ENCODE data around the gene HES7.
"Not testable (repeated sequence)": the region's sequence is repeated elsewhere in the genome, so short reads cannot be mapped to it uniquely, and the experiment has no call there.

HES7 gene

DNA sequence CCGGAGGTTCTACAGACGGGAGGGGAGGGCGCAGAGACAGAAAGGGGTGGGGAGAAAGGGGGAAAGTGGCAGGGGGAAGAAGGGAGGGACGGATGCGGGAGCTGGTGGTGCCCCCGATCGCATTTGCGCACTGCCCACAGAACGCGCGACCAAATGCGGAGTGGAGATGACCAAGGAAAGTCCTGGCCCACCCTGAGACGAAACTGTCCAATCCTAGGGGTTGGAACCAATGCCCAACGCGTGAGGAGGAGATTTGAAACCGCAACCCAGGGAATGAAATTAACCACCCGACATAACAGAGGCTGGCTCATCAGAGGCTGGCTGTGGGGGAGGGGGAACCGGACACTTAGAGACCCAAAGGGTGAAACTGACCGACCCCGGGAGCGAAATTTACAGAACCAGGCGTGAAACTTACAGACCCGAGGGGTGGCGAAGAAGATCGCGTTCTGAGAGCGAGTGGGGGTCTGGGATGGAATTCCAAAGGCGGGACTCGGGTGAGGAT, 1.4 kb downstream of the HES7 start:
- DNase-seq (ENCODE audit: low spot score), result no peak

- no peak for DNase-seq (ENCODE audit: low spot score)
Observed at GRCh38 chr17:8121681-8122421, 2.1 kb downstream of the HES7 start.

DNA sequence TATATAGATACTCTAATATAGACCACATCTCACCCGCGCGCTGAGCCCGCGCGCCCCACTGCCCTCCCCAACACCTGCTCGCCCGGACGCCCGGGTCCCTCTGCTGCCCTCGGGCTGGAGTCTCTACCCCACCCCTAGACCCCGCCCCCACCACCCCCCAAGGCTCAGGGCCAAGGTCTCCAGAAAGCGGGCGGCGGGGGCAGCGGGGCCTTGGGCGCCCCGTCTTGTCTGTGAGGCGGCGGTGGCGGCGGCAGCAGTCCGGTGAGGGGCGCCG, 2.6 kb downstream of the HES7 start:
- no peak for DNase-seq (ENCODE audit: low spot score)

GRCh38 chr17:8120520-8121406, 3.1 kb downstream of the HES7 start:
- DNase-seq (ENCODE audit: low spot score), result peak; percentile 51

DNA sequence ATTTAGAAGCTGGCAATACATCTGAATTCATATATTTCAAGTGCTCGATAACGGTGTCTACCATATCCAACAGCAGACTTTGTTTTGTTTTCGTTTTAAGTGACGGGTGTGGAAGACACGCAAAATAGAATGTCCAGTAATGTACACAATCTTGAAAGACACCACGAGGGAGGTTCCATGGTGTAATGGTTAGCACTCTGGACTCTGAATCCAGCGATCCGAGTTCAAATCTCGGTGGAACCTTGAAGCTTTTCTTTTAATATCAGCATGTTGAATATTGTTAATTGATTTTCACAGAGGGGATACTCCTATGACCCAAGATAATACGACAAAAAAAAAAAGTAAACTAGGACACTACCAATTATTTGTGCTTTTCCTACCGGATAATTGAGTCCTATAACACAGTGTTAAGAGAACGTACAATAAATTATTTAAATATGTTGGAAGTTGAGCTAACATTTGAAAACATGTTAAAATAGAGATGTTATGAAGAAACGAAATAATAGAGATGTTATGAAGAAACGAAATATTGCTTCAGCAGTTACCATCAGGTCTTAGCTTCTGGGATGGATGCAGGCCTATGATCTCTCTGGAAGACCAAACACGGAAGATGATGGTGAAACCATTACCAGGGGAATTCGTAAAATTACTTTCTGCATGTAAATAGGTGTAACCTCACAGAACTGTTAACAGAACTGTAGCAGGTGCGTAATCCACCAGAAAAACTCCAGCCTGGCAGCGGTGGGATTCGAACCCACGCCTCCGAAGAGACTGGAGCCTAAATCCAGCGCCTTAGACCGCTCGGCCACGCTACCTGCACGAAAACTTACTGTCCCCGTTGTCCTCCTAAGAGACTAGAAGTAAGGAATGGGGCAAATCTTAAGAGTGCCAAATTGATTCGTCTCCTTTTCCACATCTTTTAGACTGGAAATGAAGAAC, 4.1 kb downstream of the HES7 start:
- peak; percentile 92 for DNase-seq (ENCODE audit: low spot score)

GRCh38 chr17:8118769-8119580, 4.9 kb downstream of the HES7 start:
- DNase-seq (ENCODE audit: low spot score), result peak; percentile 91

GRCh38 chr17:8117980-8118768, 5.7 kb downstream of the HES7 start, which contains the start of gene ALOXE3:
Gene ALOXE3 (minus strand): TSS chr17:8118514. CDS start chr17:8117990, 524 bp downstream.
- peak; percentile 52 for DNase-seq (ENCODE audit: low spot score)

DNA sequence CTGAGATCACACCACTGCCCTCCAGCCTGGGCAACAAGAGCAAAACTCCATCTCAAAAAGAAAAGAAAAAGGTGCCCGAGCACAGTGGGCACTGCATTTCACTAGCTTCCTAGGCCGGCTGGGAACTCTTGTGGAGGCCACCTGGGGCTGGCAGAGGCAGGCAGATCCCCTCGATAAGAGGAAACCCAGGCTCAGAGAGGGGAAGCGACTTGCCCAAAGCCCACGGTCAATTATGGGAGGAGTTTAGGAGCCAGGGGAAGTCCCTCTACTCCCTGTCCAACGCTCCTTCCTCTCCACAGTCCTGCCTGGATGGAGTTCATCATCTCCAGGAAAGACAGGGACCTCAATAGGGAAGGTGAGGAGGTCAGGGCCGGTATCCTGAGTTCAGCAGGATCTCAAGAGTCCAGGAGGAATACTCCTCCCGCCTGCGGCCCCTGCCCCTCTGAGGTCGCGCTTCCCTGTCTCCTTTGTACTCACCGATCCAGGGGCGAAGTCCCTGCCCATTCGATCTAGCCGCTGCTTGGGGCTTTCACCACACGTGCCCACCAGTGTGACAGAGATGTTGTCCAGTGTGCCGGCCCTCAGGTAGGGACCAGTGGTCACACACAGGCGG, 6.4 kb downstream of the HES7 start:
- no peak for DNase-seq (ENCODE audit: low spot score)

GRCh38 chr17:8116776-8117175, 7.1 kb downstream of the HES7 start:
- DNase-seq (ENCODE audit: low spot score), result no peak

DNA sequence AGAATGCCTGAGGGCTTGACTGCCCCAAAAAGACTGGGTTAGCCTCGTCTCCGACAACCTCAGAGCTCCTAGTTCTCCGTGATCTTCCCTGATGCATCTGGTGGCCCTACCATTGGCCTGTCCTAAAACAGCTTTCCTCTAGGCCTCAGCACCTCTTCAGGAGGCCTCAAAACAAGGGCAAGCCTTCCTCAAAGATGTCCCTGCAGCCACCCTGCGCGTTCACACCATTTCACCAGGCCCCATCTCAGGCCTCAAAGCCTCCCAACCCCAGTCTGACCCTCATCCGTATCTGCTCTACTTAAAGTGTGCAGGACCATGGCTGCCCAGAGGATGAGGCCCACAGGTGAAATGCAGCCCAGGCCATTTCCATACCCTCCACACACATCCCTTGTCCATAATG, 13.0 kb downstream of the HES7 start:
- DNase-seq (ENCODE audit: low spot score), result no peak

- no peak for DNase-seq (ENCODE audit: low spot score)
Observed at GRCh38 chr17:8110456-8110804, 13.5 kb downstream of the HES7 start.

DNA sequence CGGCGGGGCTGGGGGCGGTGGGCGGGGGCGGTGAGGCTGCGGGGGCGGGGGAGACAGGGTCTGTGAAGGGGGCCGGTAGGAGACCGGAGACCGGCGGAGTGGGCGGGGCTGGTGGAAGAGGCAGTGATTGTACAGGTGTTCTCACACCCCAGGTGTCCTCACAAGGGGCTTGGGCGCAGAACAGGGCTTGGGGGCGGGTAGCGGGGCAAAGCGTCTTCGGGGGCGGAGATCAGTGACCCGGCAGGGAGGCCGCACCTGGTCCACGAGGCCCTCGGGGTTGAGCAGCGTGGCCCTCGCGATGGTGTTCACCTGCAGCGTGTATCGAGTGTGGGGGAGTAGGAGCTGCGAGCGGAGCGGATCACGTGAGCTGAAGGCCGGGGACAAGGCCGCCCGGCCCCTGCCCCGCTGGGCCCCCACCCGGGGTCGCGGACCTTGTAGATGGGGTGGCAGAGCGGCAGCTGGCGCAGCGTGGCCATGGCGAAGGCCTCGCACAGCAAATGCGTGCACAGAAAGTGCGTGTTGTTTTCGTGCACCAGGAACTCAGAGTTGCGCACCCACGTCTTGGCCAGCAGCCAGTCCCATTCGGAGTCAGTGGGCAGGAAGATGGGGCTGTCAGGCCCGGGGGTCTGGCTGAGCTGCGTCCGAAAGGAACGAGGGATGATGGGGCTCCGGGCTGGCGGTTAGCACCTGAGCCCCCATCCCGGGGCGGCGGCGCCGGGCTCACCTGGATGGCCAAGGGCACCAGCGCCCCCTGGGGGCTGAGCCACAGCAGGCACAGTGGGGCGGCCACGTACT, 14.0 kb downstream of the HES7 start:
- DNase-seq (ENCODE audit: low spot score), result peak; percentile 73

GRCh38 chr17:8108972-8109660, 14.8 kb downstream of the HES7 start:
- DNase-seq (ENCODE audit: low spot score), result no peak

GRCh38 chr17:8106980-8107379, 16.9 kb downstream of the HES7 start:
- DNase-seq (ENCODE audit: low spot score), result not testable (repeated sequence)

DNA sequence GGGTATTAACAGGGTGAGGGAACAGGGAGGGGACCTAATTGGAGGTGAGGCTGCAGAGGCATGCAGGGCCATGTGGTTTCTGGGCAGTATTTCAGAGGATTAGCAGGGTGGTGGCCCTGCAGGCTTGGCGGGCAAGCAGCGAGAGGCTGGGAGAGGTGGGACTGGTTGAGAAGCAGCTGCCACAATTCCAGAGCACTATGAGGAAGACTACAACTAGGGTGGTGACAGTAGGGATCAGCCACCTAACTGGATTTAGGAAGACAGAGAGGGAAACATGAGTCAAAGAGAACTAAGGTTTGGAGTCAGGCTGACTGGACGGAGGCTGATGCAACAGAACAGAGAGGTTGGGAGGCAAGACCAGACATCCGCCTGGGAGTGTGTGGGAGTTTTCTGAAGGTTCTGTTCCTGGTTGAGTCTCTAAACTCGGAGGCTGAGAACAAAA, 17.9 kb downstream of the HES7 start:
- no peak for DNase-seq (ENCODE audit: low spot score)

GRCh38 chr17:8104911-8105310, 19.0 kb downstream of the HES7 start:
- DNase-seq (ENCODE audit: low spot score), result no peak

DNA sequence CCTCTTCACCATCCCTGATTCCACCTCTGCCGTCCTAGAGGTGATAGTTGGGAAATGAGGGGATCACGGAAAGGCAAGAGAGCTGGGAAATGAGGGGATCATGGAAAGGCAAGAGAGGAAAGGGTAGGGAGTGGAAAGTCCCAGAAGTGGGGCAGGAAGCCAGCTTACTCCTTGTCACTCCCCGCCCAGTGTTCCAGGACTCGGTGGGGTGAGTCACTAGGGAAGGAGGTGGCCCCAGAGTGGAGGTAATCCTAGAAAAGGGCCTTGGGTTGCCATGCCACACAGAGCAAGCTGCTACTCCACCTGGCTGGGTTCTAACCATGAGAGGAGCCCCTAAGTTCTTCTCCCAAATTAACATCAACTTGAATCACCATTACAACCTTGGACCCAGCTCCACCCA, 20.4 kb downstream of the HES7 start:
- no peak for DNase-seq (ENCODE audit: low spot score)

DNA sequence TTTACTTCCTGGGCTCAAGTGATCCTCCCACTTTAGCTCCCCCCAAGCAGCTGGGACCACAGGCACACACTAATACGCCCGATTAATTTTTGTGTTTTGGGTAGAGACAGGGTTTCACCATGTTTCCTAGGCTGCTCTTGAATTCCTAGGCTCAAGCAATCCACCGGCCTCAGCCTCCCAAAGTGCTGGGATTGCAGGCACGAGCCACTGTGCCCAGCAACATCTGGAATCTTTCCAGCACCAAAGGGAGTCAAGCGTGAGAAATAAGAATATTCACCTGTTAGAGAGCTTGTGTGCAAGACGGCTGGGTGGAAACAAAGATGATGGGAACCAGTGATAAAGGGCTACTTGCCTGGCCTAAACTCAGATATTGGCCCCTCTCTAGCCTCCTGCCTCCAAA, 22.2 kb downstream of the HES7 start:
- DNase-seq (ENCODE audit: low spot score), result no peak

DNA sequence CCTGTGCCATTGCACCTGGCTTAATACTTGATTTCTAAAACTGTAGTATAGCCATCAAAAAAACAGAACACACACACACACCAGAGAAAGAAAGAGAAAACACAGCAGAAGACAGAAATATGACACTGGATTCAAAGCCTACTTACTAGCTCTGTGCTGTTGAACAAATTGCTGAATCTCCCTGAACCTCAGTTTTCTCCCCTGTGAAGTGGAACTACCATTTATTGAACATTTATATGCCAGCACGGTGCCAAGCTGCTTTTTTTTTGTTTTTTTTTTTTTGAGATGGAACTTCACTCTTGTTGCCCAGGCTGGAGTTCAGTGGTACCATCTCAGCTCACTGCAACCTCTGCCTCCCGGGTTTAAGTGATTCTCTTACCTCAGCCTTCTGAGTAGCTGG, 23.1 kb downstream of the HES7 start:
- no peak for DNase-seq (ENCODE audit: low spot score)
